KMS-11 (cell line): ENCODE measurements around the gene MSMO1.

Experiments
- H2AFZ ChIP-seq: fragments of 200-600 bp; sonication (generic); 2 replicates; pipeline ENCODE4 v1.6.1; 2016; ENCODE audit warnings: antibody characterized with exemption, mixed run types, low read depth
- H3K27ac ChIP-seq: fragments of 200-600 bp; sonication (generic); 2 replicates; pipeline ENCODE4 v1.6.1; 2016; ENCODE audit warnings: mild to moderate bottlenecking, mixed run types
- H3K27me3 ChIP-seq: fragments of 200-600 bp; sonication (generic); 2 replicates; pipeline ENCODE4 v1.6.1; 2017; ENCODE audit warnings: mild to moderate bottlenecking, low read depth, mixed run types, moderate library complexity; ENCODE audit not compliant: insufficient read depth
- H3K36me3 ChIP-seq: fragments of 200-600 bp; sonication (generic); 2 replicates; pipeline ENCODE4 v1.6.1; 2017; ENCODE audit warnings: mild to moderate bottlenecking, mixed run types; ENCODE audit not compliant: insufficient read depth
- H3K4me1 ChIP-seq: fragments of 200-600 bp; sonication (generic); 2 replicates; pipeline ENCODE4 v1.6.1; 2016; ENCODE audit warnings: mild to moderate bottlenecking, low read depth, mixed run types; ENCODE audit not compliant: poor library complexity, severe bottlenecking
- H3K4me2 ChIP-seq: fragments of 200-600 bp; sonication (generic); 2 replicates; pipeline ENCODE4 v1.7.0; 2016; ENCODE audit warnings: mild to moderate bottlenecking, mixed run types
- H3K4me3 ChIP-seq: fragments of 200-600 bp; sonication (generic); IDR thresholded peaks from 2 replicates; pipeline ENCODE4 v1.6.1; 2017; ENCODE audit warnings: low read depth, low read length, mixed read lengths; ENCODE audit not compliant: insufficient read depth
- H3K79me2 ChIP-seq: fragments of 200-600 bp; sonication (generic); 2 replicates; pipeline ENCODE4 v1.6.1; 2016; ENCODE audit warnings: low read depth, mixed run types; ENCODE audit not compliant: insufficient read depth
- H3K9ac ChIP-seq: fragments of 200-600 bp; sonication (generic); 2 replicates; pipeline ENCODE4 v1.6.1; 2016; ENCODE audit warnings: mild to moderate bottlenecking, mixed run types
- H4K20me1 ChIP-seq: fragments of 200-600 bp; sonication (generic); 2 replicates; pipeline ENCODE4 v1.6.1; 2016; ENCODE audit warnings: mild to moderate bottlenecking, mixed run types; ENCODE audit not compliant: insufficient read depth
- TF ChIP-seq, protein P1 (sequence below): fragments of 200-600 bp; sonication (generic); conservative IDR thresholded peaks from 2 replicates; pipeline ENCODE4 v1.6.1; 2017; ENCODE audit warnings: low read depth, mild to moderate bottlenecking, antibody characterized with exemption, low read length, moderate library complexity, mixed read lengths

The MSMO1 gene

DNA sequence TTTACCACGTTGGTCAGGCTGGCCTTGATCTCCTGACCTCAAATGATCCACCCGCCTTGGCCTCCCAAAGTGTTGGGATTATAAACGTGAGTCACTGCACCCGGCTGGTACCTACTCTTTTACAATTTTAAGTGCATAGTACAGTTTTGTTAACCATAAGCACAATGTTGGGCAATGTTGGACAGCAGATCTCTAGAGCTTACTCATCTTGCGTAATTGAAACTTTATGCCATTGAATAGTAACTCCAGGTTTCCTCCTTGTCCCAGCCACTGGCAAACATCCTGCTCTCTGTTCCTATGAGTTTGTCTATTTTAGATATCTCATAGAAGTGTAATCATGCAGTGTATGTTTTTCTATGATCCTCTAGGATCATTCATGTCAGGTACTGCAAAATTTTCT is 42.1 kb downstream of the MSMO1 start:
- peaks cover 3% of the 10 kb centered on the region for H3K4me1 ChIP-seq
- no peak overlapping the region for H3K27ac ChIP-seq
- H3K27me3 ChIP-seq: no peaks in the 10 kb centered on the region
- TF ChIP-seq, protein P1, sequence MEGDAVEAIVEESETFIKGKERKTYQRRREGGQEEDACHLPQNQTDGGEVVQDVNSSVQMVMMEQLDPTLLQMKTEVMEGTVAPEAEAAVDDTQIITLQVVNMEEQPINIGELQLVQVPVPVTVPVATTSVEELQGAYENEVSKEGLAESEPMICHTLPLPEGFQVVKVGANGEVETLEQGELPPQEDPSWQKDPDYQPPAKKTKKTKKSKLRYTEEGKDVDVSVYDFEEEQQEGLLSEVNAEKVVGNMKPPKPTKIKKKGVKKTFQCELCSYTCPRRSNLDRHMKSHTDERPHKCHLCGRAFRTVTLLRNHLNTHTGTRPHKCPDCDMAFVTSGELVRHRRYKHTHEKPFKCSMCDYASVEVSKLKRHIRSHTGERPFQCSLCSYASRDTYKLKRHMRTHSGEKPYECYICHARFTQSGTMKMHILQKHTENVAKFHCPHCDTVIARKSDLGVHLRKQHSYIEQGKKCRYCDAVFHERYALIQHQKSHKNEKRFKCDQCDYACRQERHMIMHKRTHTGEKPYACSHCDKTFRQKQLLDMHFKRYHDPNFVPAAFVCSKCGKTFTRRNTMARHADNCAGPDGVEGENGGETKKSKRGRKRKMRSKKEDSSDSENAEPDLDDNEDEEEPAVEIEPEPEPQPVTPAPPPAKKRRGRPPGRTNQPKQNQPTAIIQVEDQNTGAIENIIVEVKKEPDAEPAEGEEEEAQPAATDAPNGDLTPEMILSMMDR: no peak
- H2AFZ ChIP-seq: no peak overlapping the region
- no peak overlapping the region for H3K4me3 ChIP-seq
- H3K4me2 ChIP-seq: no peak overlapping the region
- H3K36me3 ChIP-seq: no peaks in the 10 kb centered on the region
- H3K9ac ChIP-seq: no peak overlapping the region
- no peaks in the 10 kb centered on the region for H3K79me2 ChIP-seq
- no peaks in the 10 kb centered on the region for H4K20me1 ChIP-seq

DNA sequence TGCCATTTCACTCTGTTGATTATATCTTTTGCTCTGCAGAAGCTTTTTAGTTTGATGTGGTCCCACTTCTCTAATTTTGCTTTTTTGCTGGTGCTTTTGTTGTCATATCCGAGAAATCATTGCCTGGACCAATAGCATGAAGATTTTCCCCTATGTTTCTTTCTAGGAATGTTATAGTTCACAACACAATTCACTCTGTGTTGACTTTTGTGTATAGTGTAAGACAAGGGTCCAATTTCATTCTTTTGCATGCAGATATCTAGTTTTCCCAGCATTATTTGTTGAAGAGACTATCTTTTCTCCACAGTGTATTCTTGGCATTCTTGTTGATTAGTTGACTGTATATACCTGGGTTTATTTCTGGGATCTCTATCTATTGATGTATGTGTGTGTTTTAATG is 43.1 kb downstream of the MSMO1 start:
- TF ChIP-seq, protein P1: no peak
- H3K27ac ChIP-seq: no peak overlapping the region
- H3K4me1 ChIP-seq: peaks cover 5% of the 10 kb centered on the region
- no peak overlapping the region for H2AFZ ChIP-seq
- no peaks in the 10 kb centered on the region for H4K20me1 ChIP-seq
- no peak overlapping the region for H3K9ac ChIP-seq
- H3K36me3 ChIP-seq: no peaks in the 10 kb centered on the region
- no peaks in the 10 kb centered on the region for H3K27me3 ChIP-seq
- H3K4me3 ChIP-seq: no peak overlapping the region
- H3K79me2 ChIP-seq: no peaks in the 10 kb centered on the region
- H3K4me2 ChIP-seq: no peak overlapping the region

- Histone ChIP-seq H4K20me1 (no peaks in the 10 kb centered on the region), H3K27ac (no peak overlapping the region), H3K79me2 (no peaks in the 10 kb centered on the region), H3K27me3 (no peaks in the 10 kb centered on the region), H3K4me3 (no peak overlapping the region), H2AFZ (no peak overlapping the region), H3K9ac (no peak overlapping the region), H3K4me2 (no peak overlapping the region), H3K4me1 (peaks cover 17% of the 10 kb centered on the region), H3K36me3 (no peaks in the 10 kb centered on the region)
- TF ChIP-seq, protein P1: no peak
These were observed 48.0 kb downstream of the MSMO1 start for GRCh38 chr4:165375465-165375864.

DNA sequence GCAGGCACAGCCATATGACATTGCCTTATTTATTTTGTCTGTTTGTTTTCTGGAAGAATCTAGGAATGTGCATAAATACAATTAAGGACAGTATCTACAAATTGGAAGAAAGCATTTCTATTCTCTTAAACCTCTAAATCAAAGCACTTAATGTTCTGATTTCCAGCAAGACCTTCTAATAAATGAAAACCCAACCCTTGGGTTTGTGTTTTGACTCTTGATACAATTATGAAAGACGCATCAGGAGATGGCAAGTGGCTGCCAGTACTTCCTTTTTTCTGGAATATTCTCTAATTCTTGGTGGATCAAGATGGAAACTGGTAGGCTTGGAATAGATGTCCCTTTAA is 50.9 kb downstream of the MSMO1 start:
- Histone ChIP-seq H3K9ac (peak overlapping the region; percentile 33; the same call in 1 of the 2 replicates), H3K27me3 (no peaks in the 10 kb centered on the region), H3K4me3 (no peak overlapping the region), H3K27ac (no peak overlapping the region), H2AFZ (peak overlapping the region; percentile 79), H4K20me1 (no peaks in the 10 kb centered on the region), H3K4me1 (peaks cover 17% of the 10 kb centered on the region), H3K36me3 (no peaks in the 10 kb centered on the region), H3K4me2 (peak overlapping the region; percentile 70), H3K79me2 (no peaks in the 10 kb centered on the region)
- TF ChIP-seq, protein P1: no peak
